GF-D8 (cell line): Measurements from ENCODE around the gene CAPN1.

Experiments
- DNase-seq: peaks from one replicate; lab custom pipeline; 2025; lab: John Stamatoyannopoulos, UW

Gene CAPN1

GRCh38 chr11:65204143-65204542 lies 22.4 kb downstream of the CAPN1 start:
- no peak for DNase-seq

GRCh38 chr11:65204646-65205601 lies 23.2 kb downstream of the CAPN1 start:
- DNase-seq: no peak

GRCh38 chr11:65205602-65205967 lies 23.9 kb downstream of the CAPN1 start:
- no peak for DNase-seq

- DNase-seq: no peak
Observed at GRCh38 chr11:65206441-65206841, 24.7 kb downstream of the CAPN1 start.

GRCh38 chr11:65206901-65207300 lies 25.2 kb downstream of the CAPN1 start:
- DNase-seq: no peak

- no peak for DNase-seq
Observed at GRCh38 chr11:65207918-65208784, 26.4 kb downstream of the CAPN1 start.

- no peak for DNase-seq
Observed at GRCh38 chr11:65208785-65209710, 27.3 kb downstream of the CAPN1 start.

- no peak for DNase-seq
Observed at GRCh38 chr11:65209711-65210360, 28.1 kb downstream of the CAPN1 start.

GRCh38 chr11:65210361-65210731 lies 28.6 kb downstream of the CAPN1 start:
- no peak for DNase-seq

- DNase-seq: no peak
Observed at GRCh38 chr11:65210748-65211147, 29.0 kb downstream of the CAPN1 start.

- DNase-seq: no peak
Observed at GRCh38 chr11:65211293-65212105, 29.8 kb downstream of the CAPN1 start.

GRCh38 chr11:65212226-65212801 lies 30.6 kb downstream of the CAPN1 start:
- no peak for DNase-seq

GRCh38 chr11:65213322-65214211 lies 31.8 kb downstream of the CAPN1 start:
- DNase-seq: peak; percentile 81

- no peak for DNase-seq
Observed at GRCh38 chr11:65214212-65214845, 32.6 kb downstream of the CAPN1 start.

- DNase-seq: no peak
Observed at GRCh38 chr11:65215441-65216076, 33.8 kb downstream of the CAPN1 start.

GRCh38 chr11:65216830-65217229 lies 35.1 kb downstream of the CAPN1 start:
- DNase-seq: no peak

GRCh38 chr11:65217441-65218423 lies 36.0 kb downstream of the CAPN1 start:
- DNase-seq: no peak
